ENCODE measurements around the gene KLHL11.

Gene KLHL11

GRCh38 chr17:41814195-41814594, 51.0 kb downstream of the KLHL11 start:
- TF ChIP-seq CTCF (IDR thresholded peaks at IDR 0.05; ENCODE audit: low read depth, low read length) (no peak), EZH2phosphoT487 (IDR thresholded peaks at IDR 0.05; ENCODE audit: low read depth) (no peak)
- Histone ChIP-seq H3K4me3 (ENCODE audit: low read length) (no peak overlapping the region), H3K36me3 (replicated peaks; ENCODE audit: low read depth, low read length) (no peaks in the 10 kb centered on the region), H3K4me1 (ENCODE audit: low read length) (peaks cover 22% of the 10 kb centered on the region), H2AFZ (ENCODE audit: low read depth, low read length) (no peak overlapping the region), H3K27ac (ENCODE audit: low read length) (no peak overlapping the region), H4K20me1 (ENCODE audit: insufficient read depth, low read length) (no peaks in the 10 kb centered on the region), H3K9me3 (ENCODE audit: insufficient read depth, low read length) (no peaks in the 10 kb centered on the region), H3K27me3 (ENCODE audit: low read depth, low read length) (peaks cover 12% of the 10 kb centered on the region), H3K79me2 (ENCODE audit: low read length) (no peaks in the 10 kb centered on the region), H3K4me2 (ENCODE audit: low read length) (no peak overlapping the region), H3K9ac (ENCODE audit: low read length) (no peak overlapping the region)

GRCh38 chr17:41813699-41814124, 51.5 kb downstream of the KLHL11 start:
- Histone ChIP-seq H3K79me2 (ENCODE audit: low read length) (no peaks in the 10 kb centered on the region), H3K9ac (ENCODE audit: low read length) (no peak overlapping the region), H3K4me1 (ENCODE audit: low read length) (peaks cover 18% of the 10 kb centered on the region), H2AFZ (ENCODE audit: low read depth, low read length) (no peak overlapping the region), H3K36me3 (replicated peaks; ENCODE audit: low read depth, low read length) (no peaks in the 10 kb centered on the region), H3K4me3 (ENCODE audit: low read length) (no peak overlapping the region), H3K27me3 (ENCODE audit: low read depth, low read length) (peaks cover 12% of the 10 kb centered on the region), H4K20me1 (ENCODE audit: insufficient read depth, low read length) (no peaks in the 10 kb centered on the region), H3K9me3 (ENCODE audit: insufficient read depth, low read length) (no peaks in the 10 kb centered on the region), H3K27ac (ENCODE audit: low read length) (no peak overlapping the region), H3K4me2 (ENCODE audit: low read length) (no peak overlapping the region)
- TF ChIP-seq CTCF (IDR thresholded peaks at IDR 0.05; ENCODE audit: low read depth, low read length) (no peak), EZH2phosphoT487 (IDR thresholded peaks at IDR 0.05; ENCODE audit: low read depth) (no peak)

- Histone ChIP-seq H3K4me1 (ENCODE audit: low read length) (peaks cover 15% of the 10 kb centered on the region), H4K20me1 (ENCODE audit: insufficient read depth, low read length) (no peaks in the 10 kb centered on the region), H3K79me2 (ENCODE audit: low read length) (no peaks in the 10 kb centered on the region), H3K27ac (ENCODE audit: low read length) (no peak overlapping the region), H3K4me2 (ENCODE audit: low read length) (peak overlapping the region; percentile 89; the same call in 1 of the 2 replicates), H3K9ac (ENCODE audit: low read length) (no peak overlapping the region), H2AFZ (ENCODE audit: low read depth, low read length) (peak overlapping the region; percentile 48; the same call in 1 of the 2 replicates), H3K9me3 (ENCODE audit: insufficient read depth, low read length) (no peaks in the 10 kb centered on the region), H3K36me3 (replicated peaks; ENCODE audit: low read depth, low read length) (no peaks in the 10 kb centered on the region), H3K4me3 (ENCODE audit: low read length) (no peak overlapping the region), H3K27me3 (ENCODE audit: low read depth, low read length) (peaks cover 12% of the 10 kb centered on the region)
- TF ChIP-seq EZH2phosphoT487 (IDR thresholded peaks at IDR 0.05; ENCODE audit: low read depth), result no peak
- no peak for TF ChIP-seq CTCF (IDR thresholded peaks at IDR 0.05; ENCODE audit: low read depth, low read length)
Observed at GRCh38 chr17:41813152-41813680, 52.0 kb downstream of the KLHL11 start.

GRCh38 chr17:41812381-41813151, 52.7 kb downstream of the KLHL11 start, which contains the start of gene FKBP10:
FKBP10 (plus strand) TSS chr17:41813004; CDS start chr17:41813035, 31 bp downstream.
- H3K9me3 ChIP-seq (ENCODE audit: insufficient read depth, low read length), result no peaks in the 10 kb centered on the region
- peaks cover 12% of the 10 kb centered on the region for H3K4me1 ChIP-seq (ENCODE audit: low read length)
- no peaks in the 10 kb centered on the region for H3K79me2 ChIP-seq (ENCODE audit: low read length)
- no peak within 1 kb of the TSS for H3K27ac ChIP-seq (ENCODE audit: low read length)
- peak within 1 kb of the TSS; percentile 74 for H3K9ac ChIP-seq (ENCODE audit: low read length)
- no peaks in the 10 kb centered on the region for H3K36me3 ChIP-seq (replicated peaks; ENCODE audit: low read depth, low read length)
- H2AFZ ChIP-seq (ENCODE audit: low read depth, low read length), result peak within 1 kb of the TSS; percentile 96
- no peaks in the 10 kb centered on the region for H4K20me1 ChIP-seq (ENCODE audit: insufficient read depth, low read length)
- no peak for TF ChIP-seq CTCF (IDR thresholded peaks at IDR 0.05; ENCODE audit: low read depth, low read length)
- no peak for TF ChIP-seq EZH2phosphoT487 (IDR thresholded peaks at IDR 0.05; ENCODE audit: low read depth)
- H3K4me2 ChIP-seq (ENCODE audit: low read length), result peak within 1 kb of the TSS; percentile 89
- H3K4me3 ChIP-seq (ENCODE audit: low read length), result peak within 1 kb of the TSS; percentile 94
- peaks cover 12% of the 10 kb centered on the region for H3K27me3 ChIP-seq (ENCODE audit: low read depth, low read length)

All from OCI-LY3 (cell line).